Islet of Langerhans (tissue), 1 donor: Measurements from ENCODE around the gene MIF4GD.

ENCODE experiments used
- FAIRE-seq: peaks from one replicate; lab custom pipeline; 2011; peaks lifted over from hg19 to GRCh38; lab: Jason Lieb, UNC

MIF4GD gene

DNA sequence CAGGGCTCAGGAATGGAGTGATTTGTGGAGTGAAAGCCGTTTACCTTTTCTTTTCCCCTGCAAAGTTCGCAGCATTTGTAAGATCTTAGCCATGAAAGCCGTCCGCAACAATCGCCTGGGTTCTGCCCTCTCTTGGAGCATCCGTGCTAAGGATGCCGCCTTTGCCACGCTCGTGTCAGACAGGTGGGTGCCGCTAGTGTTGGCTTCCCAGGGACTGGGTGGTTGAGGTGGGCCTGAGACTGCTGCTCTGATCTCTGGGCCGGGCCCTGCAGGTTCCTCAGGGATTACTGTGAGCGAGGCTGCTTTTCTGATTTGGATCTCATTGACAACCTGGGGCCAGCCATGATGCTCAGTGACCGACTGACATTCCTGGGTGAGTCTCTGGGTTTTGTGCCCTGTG is 38.2 kb downstream of the MIF4GD start:
- no peak for FAIRE-seq

DNA sequence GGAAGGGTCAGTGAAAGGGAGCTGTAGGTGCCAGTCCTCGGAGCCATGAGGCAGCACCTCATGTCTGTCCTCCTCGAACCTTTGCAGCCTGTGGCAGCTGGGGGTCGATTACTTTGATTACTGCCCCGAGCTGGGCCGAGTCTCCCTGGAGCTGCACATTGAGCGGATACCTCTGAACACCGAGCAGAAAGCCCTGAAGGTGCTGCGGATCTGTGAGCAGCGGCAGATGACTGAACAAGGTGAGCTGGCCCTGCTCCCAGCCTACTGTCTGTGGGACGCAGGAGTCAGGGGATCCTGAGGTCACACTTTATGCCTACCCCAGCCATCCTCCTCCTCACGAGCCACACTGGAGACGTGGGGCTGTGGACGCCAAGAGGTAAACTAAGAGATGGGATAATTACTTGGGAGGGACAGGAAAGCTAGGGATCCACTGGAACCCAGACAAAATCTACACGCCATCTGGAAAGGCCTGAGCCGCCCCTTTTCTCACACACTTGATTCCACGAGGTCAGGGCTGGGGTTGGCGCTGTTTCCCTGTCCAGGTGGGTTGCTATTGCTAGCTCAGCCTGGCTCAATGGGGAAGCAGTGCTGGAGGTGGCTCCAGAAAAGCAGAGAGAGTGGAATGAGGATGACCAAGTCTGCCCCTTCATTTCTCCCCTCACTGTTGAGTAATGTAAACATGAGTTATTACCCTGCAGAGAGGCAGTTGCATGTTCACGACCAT is 39.1 kb downstream of the MIF4GD start:
- no peak for FAIRE-seq

DNA sequence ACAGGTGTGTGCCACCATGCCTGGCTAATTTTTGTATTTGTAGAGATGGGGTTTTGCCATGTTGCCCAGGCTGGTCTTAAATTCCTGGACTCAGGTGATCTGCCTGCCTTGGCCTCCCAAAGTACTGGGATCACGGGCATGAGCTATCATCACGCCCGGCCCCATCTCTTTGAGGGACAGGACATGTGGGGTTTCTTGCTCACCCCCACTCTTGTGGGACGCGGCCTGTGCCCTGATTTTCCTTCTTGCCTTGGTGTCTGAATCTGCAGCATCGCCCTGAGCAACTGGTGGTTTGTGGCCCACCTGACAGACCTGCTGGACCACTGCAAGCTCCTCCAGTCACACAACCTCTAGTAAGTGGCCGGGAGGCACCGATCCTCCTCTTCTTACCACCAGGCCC is 40.0 kb downstream of the MIF4GD start:
- FAIRE-seq, result no peak

DNA sequence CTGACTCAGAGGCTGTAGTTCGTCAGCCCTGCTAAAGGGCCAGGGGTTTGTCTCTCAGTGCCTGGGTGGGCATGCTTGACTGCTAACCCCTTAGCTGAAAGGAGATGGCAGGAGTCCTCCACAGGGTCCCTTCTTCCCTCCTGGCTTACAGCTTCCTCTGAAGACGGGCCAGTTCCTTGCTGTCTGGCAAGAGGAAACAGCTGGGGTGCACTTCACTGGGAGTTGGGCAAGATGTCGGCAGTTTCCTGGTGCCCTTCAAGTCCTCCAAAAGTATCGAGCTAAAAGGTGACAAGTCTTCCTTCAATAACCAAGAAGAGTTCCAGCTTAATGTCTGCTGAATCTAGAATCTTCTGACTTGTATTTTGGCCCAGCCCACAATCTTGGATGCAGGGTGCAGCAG is 42.2 kb downstream of the MIF4GD start:
- no peak for FAIRE-seq

DNA sequence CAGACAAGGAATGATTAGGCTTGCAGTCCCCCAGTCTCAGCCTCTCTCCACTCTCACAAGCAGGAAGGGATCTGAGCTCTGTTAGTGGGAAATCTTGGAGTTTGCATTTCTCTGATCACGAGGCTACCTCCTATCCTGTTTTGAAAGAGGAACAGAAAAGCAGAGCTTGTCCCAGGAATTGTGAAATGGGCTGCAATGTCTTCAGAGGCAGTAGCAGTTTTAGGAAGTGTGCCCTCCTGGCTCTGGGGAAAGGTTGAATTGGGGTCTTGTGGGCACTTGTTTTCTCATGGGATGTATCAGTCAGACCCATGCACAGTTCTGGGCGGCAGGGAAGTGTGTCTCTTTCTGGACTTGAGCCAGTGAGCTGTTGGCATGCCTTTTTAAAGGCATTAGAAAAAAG is 42.7 kb downstream of the MIF4GD start:
- FAIRE-seq, result no peak

DNA sequence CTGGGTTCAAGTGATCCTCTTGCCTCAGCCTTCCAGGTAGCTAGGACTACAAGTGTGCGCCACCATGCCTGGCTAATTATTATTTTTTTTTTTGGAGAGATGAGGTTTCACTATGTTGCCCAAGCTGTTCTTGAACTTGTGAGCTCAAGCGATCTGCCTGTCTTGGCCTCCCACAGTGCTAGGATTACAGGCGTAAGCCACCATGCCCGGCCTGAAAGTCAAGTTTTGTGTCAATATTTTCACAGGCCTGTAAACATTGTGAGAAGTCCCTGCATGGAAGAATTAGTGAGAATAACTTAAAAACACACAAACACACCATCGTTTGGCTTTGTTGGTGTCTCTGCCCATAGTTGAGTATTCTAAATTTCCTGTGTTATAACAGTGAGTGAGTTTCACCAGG is 43.3 kb downstream of the MIF4GD start:
- FAIRE-seq, result no peak

DNA sequence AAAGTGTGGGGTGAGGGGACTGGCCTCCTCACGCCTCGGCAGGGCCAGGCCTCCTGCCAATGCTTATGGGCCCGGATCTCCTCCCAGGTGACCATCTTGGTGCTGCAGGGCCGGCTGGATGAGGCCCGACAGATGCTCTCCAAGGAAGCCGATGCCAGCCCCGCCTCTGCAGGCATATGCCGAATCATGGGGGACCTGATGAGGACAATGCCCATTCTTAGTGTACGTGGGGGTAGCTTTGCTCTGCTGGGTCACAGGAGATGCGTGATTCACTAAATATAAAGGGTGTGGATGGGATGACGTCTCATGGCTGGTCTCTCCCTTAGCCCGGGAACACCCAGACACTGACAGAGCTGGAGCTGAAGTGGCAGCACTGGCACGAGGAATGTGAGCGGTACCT is 46.0 kb downstream of the MIF4GD start:
- no peak for FAIRE-seq

DNA sequence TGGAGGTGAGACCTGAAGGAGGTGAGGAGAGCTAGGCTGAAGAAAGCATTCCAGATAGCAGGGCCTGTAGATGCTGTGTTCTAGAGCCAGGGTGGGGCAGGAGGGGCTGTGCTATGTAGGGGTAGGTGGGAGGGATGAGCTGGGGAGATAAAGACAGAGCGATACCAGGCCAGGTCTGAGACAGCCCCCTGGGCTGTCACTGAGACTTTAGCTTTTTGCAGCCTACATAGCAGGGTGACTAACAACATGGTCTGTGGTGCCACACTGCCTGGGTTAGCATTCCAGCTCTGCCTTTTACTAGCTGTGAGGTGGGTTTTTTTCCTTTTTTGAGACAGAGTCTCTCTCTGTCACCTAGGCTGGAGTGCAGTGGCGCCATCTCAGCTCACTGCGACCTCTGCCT is 51.2 kb downstream of the MIF4GD start:
- FAIRE-seq, result no peak

DNA sequence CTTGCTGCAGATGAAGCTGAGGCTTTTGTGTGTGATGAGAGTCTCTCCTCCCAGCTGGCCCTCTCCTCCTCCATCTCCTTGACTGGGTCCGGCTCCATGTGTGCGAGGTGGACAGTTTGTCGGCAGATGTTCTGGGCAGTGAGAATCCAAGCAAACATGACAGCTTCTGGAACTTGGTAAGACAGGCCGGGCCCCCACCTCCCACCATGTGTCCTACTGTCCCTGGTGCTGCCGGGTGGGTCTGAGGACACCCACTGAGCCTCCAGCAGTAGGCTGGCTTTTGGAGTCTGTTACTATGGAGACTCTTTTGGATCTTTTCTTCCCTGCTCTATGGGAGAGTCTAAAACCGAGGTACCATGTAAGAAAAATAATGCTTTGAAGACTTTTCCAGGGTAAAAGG is 52.9 kb downstream of the MIF4GD start:
- no peak for FAIRE-seq
